K562 (cell line): ENCODE data around the gene MYO18A. TPM values are rescaled to one million over a fixed set of nuclear protein-coding genes. Genes with fewer than 3 reads are reported as not detected.

Experiments
- ATAC-seq: fragments of 200-7000 bp; cut with Tn5 transposase; 3 replicates; pipeline ENCODE4 v1.9.1; 2020; ENCODE audit warnings: moderate library complexity
- BruUV-seq: library from RNA; stranded (reverse); fragments of 400-500 nt; replicated peaks from 2 replicates; lab custom pipeline; 2021; lab: Mats Ljungman, UMichigan
- CTCF ChIA-PET: fragments of 300-600 bp; formaldehyde crosslinking; extraction: SDS; loops from one replicate; lab custom pipeline; 2021; ENCODE audit warnings: low intra/inter-chr PET ratio; lab: Yijun Ruan, JAX
- POLR2A ChIA-PET: fragments of 300-600, 350-650 bp; sonication (Branson Sonifier 250); formaldehyde crosslinking; extraction: SDS; loops from one replicate; lab custom pipeline; 2021; ENCODE audit warnings: antibody characterized with exemption, inconsistent platforms; lab: Yijun Ruan, JAX
- DNase-seq, 4 experiments: peaks; one replicate each; pipeline versions ENCODE4 v3.0.0 to v3.0.0-alpha.2; 2011 to 2018; ENCODE audit warnings: low spot score in 3 of 4, mixed read lengths in 3 of 4; ENCODE audit errors: extremely low read depth in 1 of 4
- FAIRE-seq: peaks from 2 replicates; lab custom pipeline; 2011; peaks lifted over from hg19 to GRCh38; lab: Jason Lieb, UNC
- H2AFZ ChIP-seq: 2 replicates; pipeline ENCODE4 v1.6.0; 2011; ENCODE audit warnings: low read depth, low read length, control low read depth, inconsistent platforms
- H3K27ac ChIP-seq: fragments of 200-600 bp; 3 replicates; pipeline ENCODE4 v1.8.0; 2011; ENCODE audit warnings: low read depth, mild to moderate bottlenecking, control low read depth, inconsistent platforms, low read length, moderate library complexity, mixed read lengths; ENCODE audit errors: extremely low read depth
- H3K27me3 ChIP-seq, 2 experiments: fragments of 300-600 bp in 1 of 2; 2 replicates in 1 of 2; 3 replicates in 1 of 2; pipeline versions ENCODE4 v1.6.0 to v1.8.0; 2011; ENCODE audit warnings: inconsistent platforms in 2 of 2, low read length in 2 of 2, mild to moderate bottlenecking in 1 of 2, mixed read lengths in 1 of 2, moderate library complexity in 1 of 2; ENCODE audit not compliant: control insufficient read depth in 2 of 2, insufficient read depth in 2 of 2
- H3K36me3 ChIP-seq: fragments of 300-600 bp; 3 replicates; pipeline ENCODE4 v1.8.0; 2011; ENCODE audit warnings: mild to moderate bottlenecking, low read length, inconsistent platforms; ENCODE audit not compliant: control insufficient read depth, insufficient read depth
- H3K4me1 ChIP-seq, 2 experiments: fragments of 200-600 bp in 1 of 2; replicated peaks in 1 of 2; 2 replicates in 1 of 2; 3 replicates in 1 of 2; pipeline versions ENCODE4 v1.5.1 to v1.8.0; 2011; ENCODE audit warnings: inconsistent platforms in 2 of 2, low read length in 2 of 2, mild to moderate bottlenecking in 1 of 2, mixed read lengths in 1 of 2, moderate library complexity in 1 of 2; ENCODE audit not compliant: control insufficient read depth in 2 of 2, insufficient read depth in 2 of 2
- H3K4me2 ChIP-seq: 2 replicates; pipeline ENCODE4 v1.6.1; 2011; ENCODE audit warnings: low read length, control low read depth, inconsistent platforms, mixed read lengths; ENCODE audit not compliant: insufficient read depth
- H3K4me3 ChIP-seq: fragments of 200-600 bp; sonication (generic), shearing (Covaris generic); 2 replicates; pipeline ENCODE4 v1.5.1; 2016; ENCODE audit warnings: control low read depth, inconsistent platforms
- H3K79me2 ChIP-seq: fragments of 200-600 bp; 3 replicates; pipeline ENCODE4 v1.8.0; 2011; ENCODE audit warnings: low read length, inconsistent platforms; ENCODE audit not compliant: control insufficient read depth, insufficient read depth
- H3K9ac ChIP-seq, 2 experiments: 2 replicates each; pipeline versions ENCODE4 v1.6.0 to v1.6.1; 2011; ENCODE audit warnings: low read depth in 2 of 2, low read length in 2 of 2, control low read depth in 1 of 2, inconsistent platforms in 1 of 2, mild to moderate bottlenecking in 1 of 2, mixed read lengths in 1 of 2; ENCODE audit not compliant: insufficient read depth in 1 of 2
- H3K9me1 ChIP-seq: one replicate; pipeline ENCODE4 v1.6.0; 2011; ENCODE audit warnings: inconsistent platforms, mild to moderate bottlenecking, low read length, moderate library complexity; ENCODE audit not compliant: control insufficient read depth, insufficient read depth
- H3K9me3 ChIP-seq: replicated peaks from 2 replicates; pipeline ENCODE4 v1.5.1; 2011; ENCODE audit warnings: low read depth, low read length, inconsistent platforms; ENCODE audit not compliant: control insufficient read depth, insufficient read depth
- H4K20me1 ChIP-seq: replicated peaks from 2 replicates; pipeline ENCODE4 v1.6.1; 2011; ENCODE audit warnings: low read length, inconsistent platforms, mixed read lengths; ENCODE audit not compliant: control insufficient read depth, insufficient read depth
- CCAR2 ChIP-seq: fragments of 200-400 bp; formaldehyde crosslinking; IDR thresholded peaks from 2 replicates; pipeline ENCODE4 v1.6.1; 2017; ENCODE audit warnings: mild to moderate bottlenecking, low read depth, low read length
- KLF6 ChIP-seq: fragments of 250-450 bp; sonication (Bioruptor Pico); IDR thresholded peaks from 2 replicates; pipeline ENCODE4 v1.4.0; 2020; ENCODE audit warnings: mild to moderate bottlenecking, moderate library complexity, borderline replicate concordance
- RHOXF2B ChIP-seq: fragments of 250-450 bp; sonication (Bioruptor Pico); conservative IDR thresholded peaks from 2 replicates; pipeline ENCODE4 v1.5.1; 2021
- ZNF282 ChIP-seq: sonication (generic); formaldehyde crosslinking; IDR thresholded peaks from 2 replicates; pipeline ENCODE4 v1.8.1; 2023; ENCODE audit warnings: missing genetic modification reagents
- WGBS: fragments of 100-300 bp; shearing (Covaris generic); methylation state at CpG from one replicate; pipeline ENCODE4 v1.1.6; 2016; ENCODE audit warnings: low coverage, mixed read lengths; ENCODE audit not compliant: insufficient coverage; ENCODE audit errors: missing lambda C conversion rate; 5-methylcytosine and 5-hydroxymethylcytosine counted together
- in situ Hi-C: fragments of 300-500 bp; cut with MboI; formaldehyde crosslinking; loops from 4 replicates; pipeline ENCODE4 v1.15.0; 2018; ENCODE audit warnings: inconsistent platforms, mixed read lengths
- intact Hi-C: fragments of 100-400 bp; cut with micrococcal nuclease; formaldehyde crosslinking; loops from 2 replicates; pipeline ENCODE4 v1.14.2; 2022
- polyA plus RNA-seq, 8 experiments: library from polyadenylated mRNA; depleted of rRNA in 4 of 8; stranded (reverse) in 5 of 8; unstranded in 3 of 8; fragments of >200 nt; fragmentation: Nextera tagmentation in 2 of 8; fragmentation: Illumina TruSeq in 1 of 8; extraction: Ambion mirVana in 2 of 8; extraction: Trizol in 1 of 8; gene quantifications; 2 replicates each; pipeline versions ENCODE4 v1.2.1 to v1.2.3, GENCODE V29; 2011 to 2014; ENCODE audit warnings: inconsistent platforms in 1 of 8, missing spikeins in 1 of 8
- total RNA-seq, 7 experiments: library from RNA; depleted of rRNA in 6 of 7; stranded (reverse); fragments of >200 nt in 6 of 7; fragmentation: Illumina TruSeq in 2 of 7; extraction: Trizol in 2 of 7; gene quantifications; 2 replicates each; pipeline versions ENCODE4 v1.2.1 to v1.2.3, GENCODE V29; 2011 to 2021; ENCODE audit warnings: low replicate concordance in 1 of 7
- TF ChIP-seq, protein P1 (sequence below): fragments of 200-800 bp; sonication (Bioruptor generic); IDR thresholded peaks from 2 replicates; pipeline ENCODE4 v1.6.1; 2017; ENCODE audit warnings: missing genetic modification characterization, missing compliant biosample characterization
- TF ChIP-seq, protein P2 (sequence below): fragments of 200-400 bp; formaldehyde crosslinking; IDR thresholded peaks from 2 replicates; pipeline ENCODE4 v1.6.1; 2017; ENCODE audit warnings: mild to moderate bottlenecking, low read depth, low read length, moderate library complexity
- TF ChIP-seq, protein P3 (sequence below): IDR thresholded peaks from 2 replicates; pipeline ENCODE4 v1.6.1; 2011; ENCODE audit not compliant: insufficient read length; ENCODE audit errors: extremely low read depth
- TF ChIP-seq, protein P4 (sequence below): sonication (generic); formaldehyde crosslinking; IDR thresholded peaks from 2 replicates; pipeline ENCODE4 v1.8.1; 2023; ENCODE audit warnings: mild to moderate bottlenecking, missing genetic modification reagents

Gene MYO18A
- total and polyA plus RNA-seq, 9 of the 15 experiments (the other 6 are each of a cell fraction or from before 2014, with no cell fraction given), result 2.5 to 65.4 (median 17.1) TPM

DNA sequence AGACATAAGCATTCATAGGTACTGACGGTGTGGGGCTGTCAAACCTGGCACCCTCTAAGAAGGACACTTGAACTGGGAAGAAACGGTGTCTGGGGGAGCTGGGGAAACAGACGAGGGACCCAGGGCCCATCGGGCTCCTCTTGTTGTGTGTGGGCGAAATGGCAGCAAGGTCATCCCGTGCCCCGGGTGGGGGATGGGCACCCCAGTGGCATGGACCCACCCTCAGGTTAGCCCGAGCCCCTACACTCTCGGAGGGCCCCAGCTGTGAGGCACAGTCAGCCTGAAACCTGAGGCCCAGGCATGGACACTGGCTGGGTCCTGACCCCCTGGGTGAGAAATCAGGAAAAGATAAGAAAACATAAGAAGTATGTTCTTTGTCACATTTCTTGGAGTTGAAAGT, 57.1 kb downstream of the MYO18A start:
- 88% methylated on average over 8 of the region's 9 CpGs for WGBS
- DNase-seq, result no peak
- Histone ChIP-seq H3K9me3 (no peaks in the 10 kb centered on the region), H3K4me1 (peaks cover 23 to 40% of the 10 kb centered on the region in 2 experiments), H3K27ac (no peak overlapping the region), H3K4me2 (no peak overlapping the region), H3K9ac (peak overlapping the region in 1 of 2 experiments; percentile 27; a peak in 1 of 4 replicates), H4K20me1 (peaks cover 26% of the 10 kb centered on the region), H3K27me3 (no peaks in the 10 kb centered on the region), H3K36me3 (peaks cover 46% of the 10 kb centered on the region; the same call in 2 of the 3 replicates), H3K4me3 (no peak overlapping the region), H3K9me1 (peaks cover 10% of the 10 kb centered on the region), H2AFZ (no peak overlapping the region)
- ChIA-PET POLR2A (no interaction called here), CTCF (interaction anchor here (0.8 to 1.1 kb wide), 2 partner anchors 10 to 168 kb away, joined by 3 to 4 read pairs; no protein-coding TSS in a partner anchor)
- intact Hi-C loops, result no loop called here
- BruUV-seq, result no TSS peak
- no peak for ATAC-seq
- no peak for FAIRE-seq
- in situ Hi-C loops, result no loop called here
- TF ChIP-seq KLF6 (CRISPR knock-in tag) (no peak), CCAR2 (no peak), ZNF282 (no peak), RHOXF2B (no peak)
- TF ChIP-seq, protein P1, sequence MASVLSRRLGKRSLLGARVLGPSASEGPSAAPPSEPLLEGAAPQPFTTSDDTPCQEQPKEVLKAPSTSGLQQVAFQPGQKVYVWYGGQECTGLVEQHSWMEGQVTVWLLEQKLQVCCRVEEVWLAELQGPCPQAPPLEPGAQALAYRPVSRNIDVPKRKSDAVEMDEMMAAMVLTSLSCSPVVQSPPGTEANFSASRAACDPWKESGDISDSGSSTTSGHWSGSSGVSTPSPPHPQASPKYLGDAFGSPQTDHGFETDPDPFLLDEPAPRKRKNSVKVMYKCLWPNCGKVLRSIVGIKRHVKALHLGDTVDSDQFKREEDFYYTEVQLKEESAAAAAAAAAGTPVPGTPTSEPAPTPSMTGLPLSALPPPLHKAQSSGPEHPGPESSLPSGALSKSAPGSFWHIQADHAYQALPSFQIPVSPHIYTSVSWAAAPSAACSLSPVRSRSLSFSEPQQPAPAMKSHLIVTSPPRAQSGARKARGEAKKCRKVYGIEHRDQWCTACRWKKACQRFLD (CRISPR knock-in tag), result no peak
- TF ChIP-seq, protein P2, sequence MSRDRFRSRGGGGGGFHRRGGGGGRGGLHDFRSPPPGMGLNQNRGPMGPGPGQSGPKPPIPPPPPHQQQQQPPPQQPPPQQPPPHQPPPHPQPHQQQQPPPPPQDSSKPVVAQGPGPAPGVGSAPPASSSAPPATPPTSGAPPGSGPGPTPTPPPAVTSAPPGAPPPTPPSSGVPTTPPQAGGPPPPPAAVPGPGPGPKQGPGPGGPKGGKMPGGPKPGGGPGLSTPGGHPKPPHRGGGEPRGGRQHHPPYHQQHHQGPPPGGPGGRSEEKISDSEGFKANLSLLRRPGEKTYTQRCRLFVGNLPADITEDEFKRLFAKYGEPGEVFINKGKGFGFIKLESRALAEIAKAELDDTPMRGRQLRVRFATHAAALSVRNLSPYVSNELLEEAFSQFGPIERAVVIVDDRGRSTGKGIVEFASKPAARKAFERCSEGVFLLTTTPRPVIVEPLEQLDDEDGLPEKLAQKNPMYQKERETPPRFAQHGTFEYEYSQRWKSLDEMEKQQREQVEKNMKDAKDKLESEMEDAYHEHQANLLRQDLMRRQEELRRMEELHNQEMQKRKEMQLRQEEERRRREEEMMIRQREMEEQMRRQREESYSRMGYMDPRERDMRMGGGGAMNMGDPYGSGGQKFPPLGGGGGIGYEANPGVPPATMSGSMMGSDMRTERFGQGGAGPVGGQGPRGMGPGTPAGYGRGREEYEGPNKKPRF, result no peak
- TF ChIP-seq, protein P3, sequence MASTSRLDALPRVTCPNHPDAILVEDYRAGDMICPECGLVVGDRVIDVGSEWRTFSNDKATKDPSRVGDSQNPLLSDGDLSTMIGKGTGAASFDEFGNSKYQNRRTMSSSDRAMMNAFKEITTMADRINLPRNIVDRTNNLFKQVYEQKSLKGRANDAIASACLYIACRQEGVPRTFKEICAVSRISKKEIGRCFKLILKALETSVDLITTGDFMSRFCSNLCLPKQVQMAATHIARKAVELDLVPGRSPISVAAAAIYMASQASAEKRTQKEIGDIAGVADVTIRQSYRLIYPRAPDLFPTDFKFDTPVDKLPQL, result no peak
- TF ChIP-seq, protein P4, sequence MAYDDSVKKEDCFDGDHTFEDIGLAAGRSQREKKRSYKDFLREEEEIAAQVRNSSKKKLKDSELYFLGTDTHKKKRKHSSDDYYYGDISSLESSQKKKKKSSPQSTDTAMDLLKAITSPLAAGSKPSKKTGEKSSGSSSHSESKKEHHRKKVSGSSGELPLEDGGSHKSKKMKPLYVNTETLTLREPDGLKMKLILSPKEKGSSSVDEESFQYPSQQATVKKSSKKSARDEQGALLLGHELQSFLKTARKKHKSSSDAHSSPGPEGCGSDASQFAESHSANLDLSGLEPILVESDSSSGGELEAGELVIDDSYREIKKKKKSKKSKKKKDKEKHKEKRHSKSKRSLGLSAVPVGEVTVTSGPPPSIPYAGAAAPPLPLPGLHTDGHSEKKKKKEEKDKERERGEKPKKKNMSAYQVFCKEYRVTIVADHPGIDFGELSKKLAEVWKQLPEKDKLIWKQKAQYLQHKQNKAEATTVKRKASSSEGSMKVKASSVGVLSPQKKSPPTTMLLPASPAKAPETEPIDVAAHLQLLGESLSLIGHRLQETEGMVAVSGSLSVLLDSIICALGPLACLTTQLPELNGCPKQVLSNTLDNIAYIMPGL, result no peak
- TF ChIP-seq, all 486 proteins: peak for 0
- H3K79me2 ChIP-seq, result peaks cover 22% of the 10 kb centered on the region
